ENCODE data around the gene CENPI.

GRCh38 chrX:101057093-101057714 lies 40.8 kb upstream of the CENPI start:
- TF ChIP-seq CTCF (conservative IDR thresholded peaks at IDR 0.05) (no peak), EZH2 (IDR thresholded peaks at IDR 0.05; ENCODE audit: low read depth) (no peak)

Measured in PC-9 (cell line).